Fibroblast of pulmonary artery (primary cell): ENCODE results near the gene ZNF563.
"Not testable (repeated sequence)": the region's sequence is repeated elsewhere in the genome, so short reads cannot be mapped to it uniquely, and the experiment has no call there.

Experiments used
- DNase-seq: peaks from one replicate; pipeline ENCODE4 v3.0.0-alpha.2; 2010; ENCODE audit warnings: low read depth
- H3K4me3 ChIP-seq: replicated peaks from 2 replicates; pipeline ENCODE4 v1.5.1; 2011; ENCODE audit warnings: low read depth, mild to moderate bottlenecking, control low read depth, low read length, moderate library complexity
- CTCF ChIP-seq: IDR thresholded peaks from 2 replicates; pipeline ENCODE4 v1.5.1; 2011; ENCODE audit warnings: mild to moderate bottlenecking, control low read depth, low read length, inconsistent platforms; ENCODE audit errors: missing control alignments

Gene ZNF563

GRCh38 chr19:12331211-12331941 lies 2.1 kb downstream of the ZNF563 start:
- no peak overlapping the region for H3K4me3 ChIP-seq
- DNase-seq, result no peak
- TF ChIP-seq CTCF, result no peak

GRCh38 chr19:12330340-12330739 lies 3.1 kb downstream of the ZNF563 start:
- no peak for DNase-seq
- no peak overlapping the region for H3K4me3 ChIP-seq
- TF ChIP-seq CTCF, result no peak

- no peak overlapping the region for H3K4me3 ChIP-seq
- no peak for TF ChIP-seq CTCF
These were observed 7.7 kb downstream of the ZNF563 start for GRCh38 chr19:12325690-12326089.

GRCh38 chr19:12318782-12319413 lies 14.5 kb downstream of the ZNF563 start:
- TF ChIP-seq CTCF, result no peak

More at GRCh38 chr19:12325690-12326089, 7.7 kb downstream of the ZNF563 start:
- no peak for DNase-seq

GRCh38 chr19:12314553-12314952 lies 18.9 kb downstream of the ZNF563 start:
- no peak for DNase-seq
- H3K4me3 ChIP-seq, result no peak overlapping the region
- TF ChIP-seq CTCF, result no peak

More at GRCh38 chr19:12318782-12319413, 14.5 kb downstream of the ZNF563 start:
- DNase-seq, result no peak
- H3K4me3 ChIP-seq, result no peak overlapping the region

GRCh38 chr19:12308891-12309290 lies 24.5 kb downstream of the ZNF563 start:
- not testable (repeated sequence) for DNase-seq, H3K4me3 ChIP-seq

- no peak for DNase-seq
- no peak for TF ChIP-seq CTCF
- peak overlapping the region; percentile 97 for H3K4me3 ChIP-seq
These were observed 38.2 kb downstream of the ZNF563 start for GRCh38 chr19:12295191-12295590.
